Measurements from ENCODE around the gene SF3A1.
A peak's percentile ranks its signal among the peaks of the same experiment; 100 is the strongest.
"Not testable (repeated sequence)": the region's sequence is repeated elsewhere in the genome, so short reads cannot be mapped to it uniquely, and the experiment has no call there.

Gene SF3A1

GRCh38 chr22:30356449-30357235, at the start of gene SF3A1, which contains the start of gene CCDC157:
Gene SF3A1 (minus strand): TSS chr22:30356894. CDS start chr22:30356792, 102 bp downstream.
Gene CCDC157 (plus strand): TSS chr22:30357007. CDS start chr22:30366001, 8,994 bp downstream.
- DNase-seq, result peak; percentile 63 to 95

- DNase-seq, result no peak
Observed at GRCh38 chr22:30406400-30406799, 49.7 kb upstream of the SF3A1 start.

GRCh38 chr22:30405731-30406130, 49.0 kb upstream of the SF3A1 start:
- DNase-seq, result no peak

- DNase-seq, result no peak
Observed at GRCh38 chr22:30404307-30404706, 47.6 kb upstream of the SF3A1 start.

GRCh38 chr22:30402766-30403104, 46.0 kb upstream of the SF3A1 start:
- DNase-seq, result not testable (repeated sequence)

GRCh38 chr22:30402028-30402765, 45.5 kb upstream of the SF3A1 start:
- DNase-seq, result no peak

GRCh38 chr22:30401024-30401423, 44.3 kb upstream of the SF3A1 start:
- DNase-seq, result not testable (repeated sequence)

GRCh38 chr22:30400159-30400558, 43.5 kb upstream of the SF3A1 start:
- no peak for DNase-seq

GRCh38 chr22:30399718-30400117, 43.0 kb upstream of the SF3A1 start:
- no peak for DNase-seq

GRCh38 chr22:30398685-30399680, 42.3 kb upstream of the SF3A1 start:
- no peak for DNase-seq

- DNase-seq, result no peak
Observed at GRCh38 chr22:30397656-30398635, 41.3 kb upstream of the SF3A1 start.

GRCh38 chr22:30396871-30397655, 40.4 kb upstream of the SF3A1 start, which contains the start of gene SEC14L2:
Gene SEC14L2 (plus strand): TSS chr22:30397018. CDS start chr22:30397117, 99 bp downstream.
- no peak for DNase-seq

- DNase-seq, result no peak
Observed at GRCh38 chr22:30393885-30394284, 37.2 kb upstream of the SF3A1 start.

- DNase-seq, result no peak
Observed at GRCh38 chr22:30393322-30393680, 36.6 kb upstream of the SF3A1 start.

- DNase-seq, result no peak
Observed at GRCh38 chr22:30392661-30393321, 36.1 kb upstream of the SF3A1 start.

- peak; percentile 37 to 71 for DNase-seq
Observed at GRCh38 chr22:30390974-30391691, 34.4 kb upstream of the SF3A1 start.

GRCh38 chr22:30386960-30387827, 30.5 kb upstream of the SF3A1 start, which contains the start of gene RNF215:
Gene RNF215 (minus strand): TSS chr22:30387411. CDS start chr22:30387313, 98 bp downstream.
- DNase-seq, result peak; percentile 66 to 69

- no peak for DNase-seq
Observed at GRCh38 chr22:30386608-30386959, 29.9 kb upstream of the SF3A1 start.
